Measurements from ENCODE around the gene ANKRD6. TPM values are rescaled to one million over a fixed set of nuclear protein-coding genes. Genes with fewer than 3 reads are reported as not detected.
"Not testable (repeated sequence)": the region's sequence is repeated elsewhere in the genome, so short reads cannot be mapped to it uniquely, and the experiment has no call there.

The ANKRD6 gene
- total RNA-seq, 1 donor from 2014 or later, result 43.5 TPM

DNA sequence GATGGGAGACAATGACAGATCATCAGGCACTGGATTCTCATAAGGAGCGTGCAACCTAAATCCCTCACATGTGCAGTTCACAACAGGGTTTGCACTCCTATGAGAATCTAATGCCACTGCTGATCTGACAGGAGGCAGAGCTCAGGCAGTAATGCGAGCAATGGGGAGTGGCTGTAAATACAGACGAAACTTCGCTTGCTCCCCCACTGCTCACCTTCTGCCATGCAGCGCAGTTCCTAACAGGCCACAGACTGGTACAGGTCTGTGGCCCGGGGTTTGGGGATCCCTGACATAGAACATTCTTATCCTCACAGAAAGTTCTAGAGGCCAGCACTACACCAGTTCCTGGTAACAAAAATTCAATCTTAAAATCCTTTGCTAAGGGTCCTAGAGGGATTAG, 44.1 kb upstream of the ANKRD6 start:
- H3K4me3 Mint-ChIP-seq, result no peak overlapping the region
- peaks cover 9% of the 10 kb centered on the region for H3K9me3 Mint-ChIP-seq
- DNase-seq (ENCODE audit: low spot score in 2 of 2, unreplicated experiment in 2 of 2), result no peak
- TF ChIP-seq, protein P1, sequence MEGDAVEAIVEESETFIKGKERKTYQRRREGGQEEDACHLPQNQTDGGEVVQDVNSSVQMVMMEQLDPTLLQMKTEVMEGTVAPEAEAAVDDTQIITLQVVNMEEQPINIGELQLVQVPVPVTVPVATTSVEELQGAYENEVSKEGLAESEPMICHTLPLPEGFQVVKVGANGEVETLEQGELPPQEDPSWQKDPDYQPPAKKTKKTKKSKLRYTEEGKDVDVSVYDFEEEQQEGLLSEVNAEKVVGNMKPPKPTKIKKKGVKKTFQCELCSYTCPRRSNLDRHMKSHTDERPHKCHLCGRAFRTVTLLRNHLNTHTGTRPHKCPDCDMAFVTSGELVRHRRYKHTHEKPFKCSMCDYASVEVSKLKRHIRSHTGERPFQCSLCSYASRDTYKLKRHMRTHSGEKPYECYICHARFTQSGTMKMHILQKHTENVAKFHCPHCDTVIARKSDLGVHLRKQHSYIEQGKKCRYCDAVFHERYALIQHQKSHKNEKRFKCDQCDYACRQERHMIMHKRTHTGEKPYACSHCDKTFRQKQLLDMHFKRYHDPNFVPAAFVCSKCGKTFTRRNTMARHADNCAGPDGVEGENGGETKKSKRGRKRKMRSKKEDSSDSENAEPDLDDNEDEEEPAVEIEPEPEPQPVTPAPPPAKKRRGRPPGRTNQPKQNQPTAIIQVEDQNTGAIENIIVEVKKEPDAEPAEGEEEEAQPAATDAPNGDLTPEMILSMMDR (IDR thresholded peaks at IDR 0.05; ENCODE audit: unreplicated experiment), result no peak
- H3K27me3 Mint-ChIP-seq (ENCODE audit: low read depth), result no peaks in the 10 kb centered on the region
- no peak overlapping the region for H3K27ac Mint-ChIP-seq
- H3K36me3 Mint-ChIP-seq, result no peaks in the 10 kb centered on the region
- H3K4me1 Mint-ChIP-seq, result no peaks in the 10 kb centered on the region

DNA sequence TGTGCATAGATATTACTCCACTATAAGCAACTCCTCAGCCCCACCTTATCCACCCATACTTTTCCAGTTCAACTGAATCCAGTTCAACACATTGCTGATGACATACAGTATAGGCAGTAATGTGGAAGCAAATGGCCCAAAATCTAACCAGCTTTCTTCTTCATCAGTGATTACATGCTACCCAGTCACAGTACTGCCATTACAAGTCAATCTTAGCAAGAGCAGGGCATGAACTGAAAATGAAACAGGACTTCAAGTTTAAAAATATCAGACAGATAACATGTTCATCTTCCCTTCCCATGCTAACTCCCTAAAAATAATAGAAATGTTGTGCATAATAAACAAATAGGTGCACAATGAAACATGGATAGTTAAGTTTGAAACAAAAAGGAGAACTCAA, 40.1 kb upstream of the ANKRD6 start:
- no peak for DNase-seq (ENCODE audit: low spot score in 2 of 2, unreplicated experiment in 2 of 2)
- TF ChIP-seq, protein P1 (IDR thresholded peaks at IDR 0.05; ENCODE audit: unreplicated experiment), result no peak
- Mint-ChIP-seq H3K27me3 (ENCODE audit: low read depth) (no peaks in the 10 kb centered on the region), H3K36me3 (no peaks in the 10 kb centered on the region), H3K27ac (no peak overlapping the region), H3K4me1 (no peaks in the 10 kb centered on the region), H3K4me3 (no peak overlapping the region), H3K9me3 (peaks cover 20% of the 10 kb centered on the region)

DNA sequence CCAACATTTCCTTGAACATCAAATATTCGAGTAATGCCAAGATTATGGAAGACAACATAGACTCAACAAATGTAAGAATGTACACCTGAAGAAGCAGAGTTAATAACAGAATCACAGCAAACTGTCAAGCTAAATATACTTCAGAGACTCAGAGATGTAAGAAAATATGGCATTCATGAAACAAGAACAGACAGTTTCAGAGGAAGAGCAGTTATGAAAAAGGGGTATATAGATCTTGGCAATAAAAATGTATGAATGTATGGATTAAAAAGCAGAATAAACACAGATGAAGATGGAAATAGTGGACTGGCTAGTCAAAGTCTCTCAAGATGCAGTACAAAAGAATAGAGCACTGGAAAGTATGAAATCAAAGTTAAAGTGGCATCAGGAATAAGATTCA, 39.3 kb upstream of the ANKRD6 start:
- no peaks in the 10 kb centered on the region for H3K4me1 Mint-ChIP-seq
- TF ChIP-seq, protein P1 (IDR thresholded peaks at IDR 0.05; ENCODE audit: unreplicated experiment), result no peak
- DNase-seq (ENCODE audit: low spot score in 2 of 2, unreplicated experiment in 2 of 2), result no peak
- no peaks in the 10 kb centered on the region for H3K27me3 Mint-ChIP-seq (ENCODE audit: low read depth)
- H3K36me3 Mint-ChIP-seq, result no peaks in the 10 kb centered on the region
- peaks cover 20% of the 10 kb centered on the region for H3K9me3 Mint-ChIP-seq
- H3K27ac Mint-ChIP-seq, result no peak overlapping the region
- H3K4me3 Mint-ChIP-seq, result no peak overlapping the region

DNA sequence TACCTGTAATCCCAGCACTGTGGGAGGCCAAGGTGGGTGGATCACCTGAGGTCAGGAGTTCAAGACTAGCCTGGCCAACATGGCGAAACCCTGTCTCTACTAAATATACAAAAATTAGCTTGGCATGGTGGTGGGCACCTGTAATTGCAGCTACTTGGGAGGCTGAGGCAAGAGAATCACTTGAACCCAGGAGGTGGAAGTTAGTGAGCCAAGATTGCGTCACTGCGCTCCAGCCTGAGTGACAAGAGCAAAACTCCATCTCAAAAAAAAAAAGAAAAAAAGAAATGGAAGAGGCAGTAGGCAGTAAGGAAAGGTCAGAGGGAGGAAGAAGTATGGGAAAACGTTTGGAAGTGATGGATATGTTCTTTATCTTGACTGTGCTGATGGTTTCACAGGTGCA, 35.1 kb upstream of the ANKRD6 start:
- peaks cover 20% of the 10 kb centered on the region for H3K9me3 Mint-ChIP-seq
- H3K27me3 Mint-ChIP-seq (ENCODE audit: low read depth); H3K4me1 Mint-ChIP-seq; H3K27ac Mint-ChIP-seq; H3K4me3 Mint-ChIP-seq; H3K36me3 Mint-ChIP-seq; DNase-seq (ENCODE audit: low spot score in 2 of 2, unreplicated experiment in 2 of 2): not testable (repeated sequence)

DNA sequence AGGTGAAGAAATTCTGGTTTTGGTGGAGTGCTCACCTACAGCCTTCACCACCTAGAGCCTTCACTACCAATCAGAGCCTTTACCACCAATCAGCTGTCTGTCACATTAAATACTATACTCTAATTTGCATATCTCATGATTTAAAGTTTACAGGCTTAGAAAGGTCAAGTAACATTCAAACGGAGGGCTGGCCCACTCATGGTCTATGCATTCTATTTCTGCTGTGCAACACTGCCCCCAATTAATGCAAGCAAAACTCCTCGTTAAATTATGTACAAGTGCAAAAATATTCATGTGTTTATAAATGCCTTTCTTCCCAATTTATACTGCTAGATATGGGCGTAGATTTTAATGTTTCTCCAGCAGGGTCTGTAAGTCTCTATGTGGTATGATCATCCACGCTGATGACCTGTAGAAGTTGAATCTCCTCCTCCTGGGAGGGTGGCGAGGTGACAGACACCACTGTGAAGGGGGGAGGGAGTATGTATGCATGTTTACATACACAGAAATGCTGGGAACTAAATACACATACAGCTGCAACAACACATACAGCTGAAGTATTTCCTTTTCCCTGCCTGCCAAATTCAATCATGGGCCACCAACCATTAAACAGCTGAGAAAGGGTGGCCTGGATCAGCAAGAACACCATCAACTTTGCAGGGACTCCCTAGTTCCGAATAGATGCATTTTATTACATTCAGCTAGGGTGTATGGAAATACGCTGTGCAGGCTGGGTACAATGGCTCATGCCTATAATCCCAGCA, 34.0 kb upstream of the ANKRD6 start:
- Mint-ChIP-seq H3K4me1 (peaks cover 7% of the 10 kb centered on the region), H3K27me3 (ENCODE audit: low read depth) (no peaks in the 10 kb centered on the region), H3K4me3 (no peak overlapping the region), H3K36me3 (no peaks in the 10 kb centered on the region), H3K9me3 (peaks cover 10% of the 10 kb centered on the region), H3K27ac (no peak overlapping the region)
- no peak for DNase-seq (ENCODE audit: low spot score in 2 of 2, unreplicated experiment in 2 of 2)
- TF ChIP-seq, protein P1 (IDR thresholded peaks at IDR 0.05; ENCODE audit: unreplicated experiment), result no peak

DNA sequence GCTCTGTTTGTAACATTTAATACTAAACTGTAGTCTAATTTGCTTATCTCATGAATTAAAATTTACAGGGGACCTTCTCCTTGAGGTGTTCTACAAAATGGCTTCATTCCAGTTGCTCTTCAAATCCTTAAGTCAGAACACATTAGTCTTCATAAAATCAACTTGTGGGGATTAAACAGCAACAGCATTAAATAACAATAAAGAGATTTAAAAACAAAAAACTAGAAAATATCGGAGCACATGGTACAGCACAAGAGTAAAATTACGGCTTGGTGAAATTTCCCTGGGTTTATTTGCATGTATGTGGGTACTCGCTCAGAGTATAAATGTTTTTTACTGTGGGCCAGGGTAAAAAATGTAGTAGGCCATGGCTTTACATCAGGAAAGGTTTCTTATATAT, 32.9 kb upstream of the ANKRD6 start:
- no peaks in the 10 kb centered on the region for H3K27me3 Mint-ChIP-seq (ENCODE audit: low read depth)
- H3K9me3 Mint-ChIP-seq, result peaks cover 5% of the 10 kb centered on the region
- H3K27ac Mint-ChIP-seq, result no peak overlapping the region
- H3K4me1 Mint-ChIP-seq, result peaks cover 7% of the 10 kb centered on the region
- H3K36me3 Mint-ChIP-seq, result no peaks in the 10 kb centered on the region
- DNase-seq (ENCODE audit: low spot score in 2 of 2, unreplicated experiment in 2 of 2), result no peak
- TF ChIP-seq, protein P1 (IDR thresholded peaks at IDR 0.05; ENCODE audit: unreplicated experiment), result no peak
- no peak overlapping the region for H3K4me3 Mint-ChIP-seq
